Measurements from ENCODE around the gene CTIF.

The CTIF gene

GRCh38 chr18:48602759-48603390 lies 64.0 kb downstream of the CTIF start:
- no peak for DNase-seq (ENCODE audit: low read depth)

- DNase-seq (ENCODE audit: low read depth): no peak
Observed at GRCh38 chr18:48605408-48605845, 66.6 kb downstream of the CTIF start.

DNA sequence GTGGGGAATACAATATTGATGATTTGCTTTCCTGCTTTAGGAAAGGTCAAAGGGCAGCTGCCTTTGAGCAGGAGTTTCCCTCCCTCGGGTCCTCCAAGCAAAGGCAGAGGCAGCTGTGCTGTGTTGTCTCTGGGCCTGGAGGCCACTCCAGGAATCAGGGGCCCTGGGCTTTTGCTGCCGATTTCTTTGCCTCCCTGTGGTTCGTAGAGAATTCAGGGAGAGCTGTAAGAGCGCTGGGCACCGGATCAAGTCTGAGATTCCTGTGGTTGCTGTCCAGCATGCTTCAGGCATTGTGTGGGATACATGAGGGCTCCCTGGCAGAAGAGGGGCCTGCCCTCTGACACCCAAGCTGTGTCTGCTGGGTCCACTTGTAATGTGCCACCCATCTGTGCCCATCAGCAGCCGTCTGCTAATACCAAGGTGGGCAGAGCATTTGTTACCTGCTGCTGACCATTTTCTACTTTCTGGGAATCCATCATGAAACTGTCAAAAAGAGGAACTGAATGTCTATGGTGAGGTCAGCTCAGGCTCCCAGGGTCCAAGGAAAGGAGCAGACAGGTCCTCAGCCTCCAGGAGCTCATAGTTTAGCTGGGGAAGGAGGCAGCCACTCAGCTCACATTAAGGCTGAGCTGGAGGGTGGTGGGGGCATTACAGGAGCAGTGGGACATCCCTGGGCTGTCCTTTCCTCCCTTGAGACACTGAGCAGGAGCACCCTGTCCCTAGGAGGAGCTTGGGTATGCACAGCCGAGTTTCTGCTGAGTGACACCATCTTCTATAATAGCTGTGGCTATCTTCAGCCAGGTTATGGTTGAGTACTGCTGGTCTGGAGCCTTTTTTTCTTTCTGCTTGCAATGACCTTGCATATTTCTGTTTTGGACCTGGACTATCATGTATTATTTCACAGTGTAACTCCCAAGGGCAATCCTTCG lies 68.5 kb downstream of the CTIF start:
- no peak for DNase-seq (ENCODE audit: low read depth)

- no peak for DNase-seq (ENCODE audit: low read depth)
Observed at GRCh38 chr18:48608581-48608980, 69.8 kb downstream of the CTIF start.

DNA sequence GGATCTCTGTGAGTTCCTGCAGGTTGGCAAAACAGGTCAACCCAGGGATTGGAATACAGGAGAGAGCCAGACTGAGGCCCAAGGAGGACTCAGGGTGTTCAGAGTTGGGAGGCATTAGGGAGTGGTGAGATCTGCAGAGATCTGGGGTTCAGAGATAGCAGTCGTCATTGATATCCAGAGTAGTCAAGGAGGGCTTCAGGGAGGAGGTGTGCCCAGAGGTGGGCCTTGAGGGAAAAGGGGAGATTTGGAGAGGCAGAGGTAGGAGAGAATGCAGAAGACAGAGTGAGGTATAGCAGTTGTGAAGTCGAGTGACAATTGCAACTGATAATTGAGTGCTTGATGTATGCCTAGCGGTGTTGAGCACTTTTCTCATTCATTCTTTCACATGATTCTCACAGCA lies 70.3 kb downstream of the CTIF start:
- no peak for DNase-seq (ENCODE audit: low read depth)

GRCh38 chr18:48609820-48610815 lies 71.3 kb downstream of the CTIF start:
- DNase-seq (ENCODE audit: low read depth): no peak

- DNase-seq (ENCODE audit: low read depth): no peak
Observed at GRCh38 chr18:48611203-48611602, 72.4 kb downstream of the CTIF start.

GRCh38 chr18:48611785-48612480 lies 73.1 kb downstream of the CTIF start:
- no peak for DNase-seq (ENCODE audit: low read depth)

GRCh38 chr18:48612511-48612910 lies 73.7 kb downstream of the CTIF start:
- no peak for DNase-seq (ENCODE audit: low read depth)

- DNase-seq (ENCODE audit: low read depth): no peak
Observed at GRCh38 chr18:48612917-48613316, 74.1 kb downstream of the CTIF start.

- no peak for DNase-seq (ENCODE audit: low read depth)
Observed at GRCh38 chr18:48613589-48614404, 75.0 kb downstream of the CTIF start.

DNA sequence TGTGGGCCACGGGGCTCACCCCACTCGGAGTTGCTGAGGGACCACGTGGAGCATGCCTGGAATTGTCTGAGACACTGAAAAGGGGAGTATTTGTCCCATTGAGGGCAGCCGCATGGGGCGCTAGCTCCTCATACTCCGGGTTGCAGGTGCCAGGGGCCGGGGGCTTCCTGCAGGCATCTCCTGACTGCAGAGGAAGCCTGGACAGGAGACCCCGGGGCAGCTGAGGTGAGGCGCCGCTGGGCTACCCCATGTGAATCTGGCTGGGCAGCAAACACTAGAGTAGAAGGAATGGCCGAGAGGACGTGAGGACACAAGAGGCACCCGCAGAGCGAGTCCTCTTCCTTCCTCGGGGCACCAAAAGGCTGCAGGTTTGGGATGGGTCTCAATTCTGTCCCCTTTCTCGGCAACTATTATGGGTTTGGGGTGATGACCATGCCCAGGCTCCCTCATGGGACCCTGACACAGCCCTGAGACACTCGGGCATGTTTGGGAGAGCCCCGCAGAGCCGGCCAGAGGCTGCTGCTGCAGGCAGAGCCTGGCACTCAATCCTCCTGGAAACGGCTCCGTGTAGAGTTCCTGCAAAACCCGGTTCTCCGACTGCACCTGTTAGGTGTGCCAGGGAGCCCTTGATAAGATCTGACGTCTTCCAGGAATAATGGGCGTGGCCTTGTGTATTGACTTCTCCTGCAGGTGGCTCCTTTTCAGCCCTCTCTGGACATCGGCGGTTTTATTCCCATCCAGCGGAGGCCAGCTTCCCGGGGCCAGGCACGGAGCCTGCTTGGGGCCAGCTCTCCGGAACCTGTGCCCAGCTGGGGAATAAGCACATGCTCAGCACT lies 77.0 kb downstream of the CTIF start:
- DNase-seq (ENCODE audit: low read depth): no peak

DNA sequence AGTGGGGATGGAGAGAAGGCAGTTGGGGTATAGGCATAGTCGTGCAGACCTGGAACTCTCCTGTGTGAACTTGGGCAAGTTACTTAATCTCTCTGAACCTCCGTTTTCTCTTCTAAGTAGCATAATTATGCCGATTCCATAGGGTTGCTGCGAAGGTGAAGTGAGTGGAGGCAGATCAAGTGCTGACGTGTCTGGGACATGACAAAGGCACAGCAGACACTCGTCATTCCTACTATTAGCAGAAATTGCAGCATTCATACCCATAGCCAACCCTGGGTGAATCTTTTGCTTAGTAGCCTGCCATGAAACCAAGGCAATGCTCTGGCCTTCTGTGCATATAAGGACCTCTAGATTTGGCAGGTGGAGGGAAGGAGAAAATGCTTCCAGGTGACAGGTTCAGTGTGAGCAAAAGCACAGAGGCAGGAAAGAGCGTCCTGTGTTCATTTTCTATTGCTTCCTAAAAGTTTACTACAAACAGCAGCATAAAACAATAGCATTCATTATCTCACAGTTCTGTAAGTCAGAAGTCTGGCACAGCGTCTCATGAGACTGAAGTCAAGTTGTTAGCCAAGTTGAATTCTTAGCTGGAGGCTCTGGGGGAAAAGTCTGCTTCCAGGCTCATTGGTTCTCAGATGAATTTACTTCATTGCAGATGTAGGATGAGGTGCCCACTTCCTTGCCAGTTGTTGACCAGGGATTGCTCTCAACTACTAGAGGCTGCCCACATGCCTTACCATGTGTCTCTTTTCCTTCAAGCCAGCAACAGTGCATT lies 77.8 kb downstream of the CTIF start:
- DNase-seq (ENCODE audit: low read depth): no peak

- DNase-seq (ENCODE audit: low read depth): no peak
Observed at GRCh38 chr18:48617844-48618497, 79.1 kb downstream of the CTIF start.

DNA sequence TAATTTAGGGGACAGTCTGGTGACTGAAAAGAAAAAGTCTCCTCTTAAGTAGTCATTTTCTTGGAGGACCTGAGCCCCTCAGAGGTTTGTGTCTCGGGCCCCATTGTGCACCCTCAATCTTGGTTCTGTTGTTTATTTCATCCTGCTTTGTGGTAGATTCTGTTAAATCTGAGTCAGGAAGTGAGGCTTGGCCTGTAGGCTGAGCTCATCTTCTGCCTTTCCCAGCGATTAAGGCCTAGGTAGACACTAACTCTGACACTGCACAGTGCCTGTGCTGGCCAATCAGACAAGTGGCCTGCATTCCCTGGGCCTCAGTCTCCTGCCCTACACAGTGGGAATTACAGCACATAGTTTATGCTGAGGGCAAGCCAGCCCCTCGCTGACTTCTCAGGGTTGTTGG lies 80.2 kb downstream of the CTIF start:
- no peak for DNase-seq (ENCODE audit: low read depth)

- DNase-seq (ENCODE audit: low read depth): no peak
Observed at GRCh38 chr18:48619501-48619900, 80.7 kb downstream of the CTIF start.

DNA sequence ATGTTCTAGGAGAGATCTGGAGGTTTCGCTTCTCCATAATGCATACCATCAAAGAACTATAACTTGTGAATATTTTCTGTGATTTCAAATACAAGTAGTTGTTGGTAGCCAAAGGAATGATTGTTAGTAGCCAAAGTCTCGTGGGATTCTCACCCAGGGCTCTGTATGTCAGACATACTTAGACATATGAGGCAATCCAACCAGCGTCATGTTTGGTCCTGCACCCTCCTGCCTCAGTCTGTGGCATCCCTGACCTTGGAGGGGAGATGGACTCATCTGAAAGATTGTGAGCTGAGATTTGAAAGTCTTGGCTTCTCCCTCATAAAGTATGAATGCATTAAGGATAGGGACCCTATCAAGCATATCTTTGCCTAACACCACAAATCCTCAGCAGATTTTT lies 81.2 kb downstream of the CTIF start:
- no peak for DNase-seq (ENCODE audit: low read depth)

DNA sequence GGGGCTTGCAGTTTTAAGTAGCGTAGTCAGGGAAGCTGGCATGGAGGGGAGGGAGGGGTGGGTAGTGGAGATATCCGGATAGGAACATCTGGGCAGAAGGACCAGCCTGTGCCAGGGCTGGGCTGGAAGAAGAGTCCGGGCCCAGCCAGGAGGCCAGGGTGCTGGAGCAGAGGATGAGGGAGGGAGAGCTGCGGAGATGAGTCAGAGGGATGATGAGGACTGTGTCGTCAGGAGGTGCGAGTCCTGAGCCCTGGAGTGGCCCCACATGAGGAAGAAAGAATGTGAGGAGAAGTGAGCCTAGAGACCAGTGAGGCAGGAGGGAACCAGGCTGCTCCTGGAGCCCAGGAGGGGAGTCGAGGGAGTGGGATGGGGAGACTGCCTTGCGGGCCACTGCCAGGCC lies 82.4 kb downstream of the CTIF start:
- DNase-seq (ENCODE audit: low read depth): no peak

All from HS-5 (cell line).